Measurements from ENCODE around the gene SLC26A8. TPM values are rescaled to one million over a fixed set of nuclear protein-coding genes. Genes with fewer than 3 reads are reported as not detected.

The SLC26A8 gene
- total and polyA plus RNA-seq, 2 experiments from 2014 or later = 0.89 to 2.9 TPM

DNA sequence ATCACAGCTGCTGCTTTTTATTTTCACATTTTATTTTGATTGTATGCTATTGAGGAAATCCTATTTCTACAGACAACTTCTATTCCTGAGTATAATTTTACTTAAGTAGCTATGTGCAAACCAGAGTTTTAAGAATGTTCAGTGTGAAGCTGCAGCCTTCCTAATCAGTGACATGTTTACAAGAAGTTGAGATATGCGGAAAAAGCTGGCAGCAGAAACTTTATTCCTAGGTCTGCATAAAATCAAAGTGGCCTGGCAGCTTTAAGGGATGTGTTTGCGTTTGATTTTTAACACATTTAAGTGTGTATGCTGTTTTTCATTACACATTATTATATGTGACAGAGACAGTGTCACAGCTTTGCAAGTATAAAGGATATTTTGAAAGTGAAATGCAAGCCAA, 29.4 kb upstream of the SLC26A8 start (continued):
- TF ChIP-seq, protein P1, sequence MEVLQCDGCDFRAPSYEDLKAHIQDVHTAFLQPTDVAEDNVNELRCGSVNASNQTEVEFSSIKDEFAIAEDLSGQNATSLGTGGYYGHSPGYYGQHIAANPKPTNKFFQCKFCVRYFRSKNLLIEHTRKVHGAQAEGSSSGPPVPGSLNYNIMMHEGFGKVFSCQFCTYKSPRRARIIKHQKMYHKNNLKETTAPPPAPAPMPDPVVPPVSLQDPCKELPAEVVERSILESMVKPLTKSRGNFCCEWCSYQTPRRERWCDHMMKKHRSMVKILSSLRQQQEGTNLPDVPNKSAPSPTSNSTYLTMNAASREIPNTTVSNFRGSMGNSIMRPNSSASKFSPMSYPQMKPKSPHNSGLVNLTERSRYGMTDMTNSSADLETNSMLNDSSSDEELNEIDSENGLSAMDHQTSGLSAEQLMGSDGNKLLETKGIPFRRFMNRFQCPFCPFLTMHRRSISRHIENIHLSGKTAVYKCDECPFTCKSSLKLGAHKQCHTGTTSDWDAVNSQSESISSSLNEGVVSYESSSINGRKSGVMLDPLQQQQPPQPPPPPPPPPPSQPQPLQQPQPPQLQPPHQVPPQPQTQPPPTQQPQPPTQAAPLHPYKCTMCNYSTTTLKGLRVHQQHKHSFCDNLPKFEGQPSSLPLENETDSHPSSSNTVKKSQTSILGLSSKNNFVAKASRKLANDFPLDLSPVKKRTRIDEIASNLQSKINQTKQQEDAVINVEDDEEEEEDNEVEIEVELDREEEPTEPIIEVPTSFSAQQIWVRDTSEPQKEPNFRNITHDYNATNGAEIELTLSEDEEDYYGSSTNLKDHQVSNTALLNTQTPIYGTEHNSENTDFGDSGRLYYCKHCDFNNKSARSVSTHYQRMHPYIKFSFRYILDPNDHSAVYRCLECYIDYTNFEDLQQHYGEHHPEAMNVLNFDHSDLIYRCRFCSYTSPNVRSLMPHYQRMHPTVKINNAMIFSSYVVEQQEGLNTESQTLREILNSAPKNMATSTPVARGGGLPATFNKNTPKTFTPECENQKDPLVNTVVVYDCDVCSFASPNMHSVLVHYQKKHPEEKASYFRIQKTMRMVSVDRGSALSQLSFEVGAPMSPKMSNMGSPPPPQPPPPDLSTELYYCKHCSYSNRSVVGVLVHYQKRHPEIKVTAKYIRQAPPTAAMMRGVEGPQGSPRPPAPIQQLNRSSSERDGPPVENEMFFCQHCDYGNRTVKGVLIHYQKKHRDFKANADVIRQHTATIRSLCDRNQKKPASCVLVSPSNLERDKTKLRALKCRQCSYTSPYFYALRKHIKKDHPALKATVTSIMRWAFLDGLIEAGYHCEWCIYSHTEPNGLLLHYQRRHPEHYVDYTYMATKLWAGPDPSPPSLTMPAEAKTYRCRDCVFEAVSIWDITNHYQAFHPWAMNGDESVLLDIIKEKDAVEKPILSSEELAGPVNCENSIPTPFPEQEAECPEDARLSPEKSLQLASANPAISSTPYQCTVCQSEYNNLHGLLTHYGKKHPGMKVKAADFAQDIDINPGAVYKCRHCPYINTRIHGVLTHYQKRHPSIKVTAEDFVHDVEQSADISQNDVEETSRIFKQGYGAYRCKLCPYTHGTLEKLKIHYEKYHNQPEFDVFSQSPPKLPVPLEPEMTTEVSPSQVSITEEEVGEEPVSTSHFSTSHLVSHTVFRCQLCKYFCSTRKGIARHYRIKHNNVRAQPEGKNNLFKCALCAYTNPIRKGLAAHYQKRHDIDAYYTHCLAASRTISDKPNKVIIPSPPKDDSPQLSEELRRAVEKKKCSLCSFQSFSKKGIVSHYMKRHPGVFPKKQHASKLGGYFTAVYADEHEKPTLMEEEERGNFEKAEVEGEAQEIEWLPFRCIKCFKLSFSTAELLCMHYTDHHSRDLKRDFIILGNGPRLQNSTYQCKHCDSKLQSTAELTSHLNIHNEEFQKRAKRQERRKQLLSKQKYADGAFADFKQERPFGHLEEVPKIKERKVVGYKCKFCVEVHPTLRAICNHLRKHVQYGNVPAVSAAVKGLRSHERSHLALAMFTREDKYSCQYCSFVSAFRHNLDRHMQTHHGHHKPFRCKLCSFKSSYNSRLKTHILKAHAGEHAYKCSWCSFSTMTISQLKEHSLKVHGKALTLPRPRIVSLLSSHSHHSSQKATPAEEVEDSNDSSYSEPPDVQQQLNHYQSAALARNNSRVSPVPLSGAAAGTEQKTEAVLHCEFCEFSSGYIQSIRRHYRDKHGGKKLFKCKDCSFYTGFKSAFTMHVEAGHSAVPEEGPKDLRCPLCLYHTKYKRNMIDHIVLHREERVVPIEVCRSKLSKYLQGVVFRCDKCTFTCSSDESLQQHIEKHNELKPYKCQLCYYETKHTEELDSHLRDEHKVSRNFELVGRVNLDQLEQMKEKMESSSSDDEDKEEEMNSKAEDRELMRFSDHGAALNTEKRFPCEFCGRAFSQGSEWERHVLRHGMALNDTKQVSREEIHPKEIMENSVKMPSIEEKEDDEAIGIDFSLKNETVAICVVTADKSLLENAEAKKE (CRISPR knock-in tag; IDR thresholded peaks at IDR 0.05) = no peak
- TF ChIP-seq STAT1 (IDR thresholded peaks at IDR 0.05; ENCODE audit: unreplicated experiment) (no peak), CREB1 (CRISPR knock-in tag; IDR thresholded peaks at IDR 0.05; ENCODE audit: low read depth) (no peak), POLR2AphosphoS5 (IDR thresholded peaks at IDR 0.05; ENCODE audit: low read depth) (no peak), ZNF114 (CRISPR knock-in tag; IDR thresholded peaks at IDR 0.05) (no peak)

DNA sequence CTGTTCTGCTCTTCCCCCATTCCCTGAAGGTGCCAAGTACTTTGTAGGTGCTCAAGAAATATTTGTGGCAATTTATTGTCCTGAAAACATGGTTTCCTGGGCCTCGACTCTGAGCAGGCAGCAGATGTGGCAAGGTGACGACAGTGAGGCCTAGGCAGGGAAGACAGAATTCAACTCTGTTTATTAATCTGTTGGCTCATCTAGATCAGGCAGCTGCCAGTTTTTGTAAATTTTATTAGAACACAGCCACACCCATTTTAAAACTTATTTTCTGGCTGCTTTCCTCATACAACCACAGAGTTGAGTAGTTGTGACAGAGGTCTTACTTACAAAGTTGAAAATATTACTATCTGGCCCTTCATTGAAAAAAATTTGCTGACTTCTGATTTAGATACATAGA, 27.7 kb upstream of the SLC26A8 start:
- Mint-ChIP-seq H3K27ac (no peak overlapping the region), H3K4me1 (no peaks in the 10 kb centered on the region), H3K27me3 (ENCODE audit: insufficient read depth, low read depth, poor library complexity) (no peaks in the 10 kb centered on the region), H3K4me3 (no peak overlapping the region), H3K9me3 (no peaks in the 10 kb centered on the region), H3K36me3 (ENCODE audit: low read depth) (no peaks in the 10 kb centered on the region)
- Histone ChIP-seq H4K20me1 (replicated peaks; ENCODE audit: insufficient read depth) (peaks cover 18% of the 10 kb centered on the region; the same call in 1 of the 2 replicates), H3K27me3 (ENCODE audit: insufficient read depth) (no peaks in the 10 kb centered on the region), H3K4me2 (no peak overlapping the region), H3K9me2 (ENCODE audit: insufficient read depth) (no peaks in the 10 kb centered on the region; the same call in 1 of the 2 replicates), H3K4me3 (no peak overlapping the region), H2AFZ (no peak overlapping the region), H3K4me1 (ENCODE audit: insufficient read depth) (no peaks in the 10 kb centered on the region), H3K27ac (ENCODE audit: low read depth) (no peak overlapping the region; the same call in 1 of the 2 replicates), H3K36me3 (ENCODE audit: insufficient read depth) (no peaks in the 10 kb centered on the region), H3K79me2 (replicated peaks; ENCODE audit: insufficient read depth) (peaks cover 53% of the 10 kb centered on the region), H3F3A (replicated peaks; ENCODE audit: low read depth) (0 out of 2 replicates have a peak, but pooled peaks cover 3% of the 10 kb centered on the region)
- DNase-seq (ENCODE audit: low spot score) (no peak), ATAC-seq (no peak)
- TF ChIP-seq, protein P2, sequence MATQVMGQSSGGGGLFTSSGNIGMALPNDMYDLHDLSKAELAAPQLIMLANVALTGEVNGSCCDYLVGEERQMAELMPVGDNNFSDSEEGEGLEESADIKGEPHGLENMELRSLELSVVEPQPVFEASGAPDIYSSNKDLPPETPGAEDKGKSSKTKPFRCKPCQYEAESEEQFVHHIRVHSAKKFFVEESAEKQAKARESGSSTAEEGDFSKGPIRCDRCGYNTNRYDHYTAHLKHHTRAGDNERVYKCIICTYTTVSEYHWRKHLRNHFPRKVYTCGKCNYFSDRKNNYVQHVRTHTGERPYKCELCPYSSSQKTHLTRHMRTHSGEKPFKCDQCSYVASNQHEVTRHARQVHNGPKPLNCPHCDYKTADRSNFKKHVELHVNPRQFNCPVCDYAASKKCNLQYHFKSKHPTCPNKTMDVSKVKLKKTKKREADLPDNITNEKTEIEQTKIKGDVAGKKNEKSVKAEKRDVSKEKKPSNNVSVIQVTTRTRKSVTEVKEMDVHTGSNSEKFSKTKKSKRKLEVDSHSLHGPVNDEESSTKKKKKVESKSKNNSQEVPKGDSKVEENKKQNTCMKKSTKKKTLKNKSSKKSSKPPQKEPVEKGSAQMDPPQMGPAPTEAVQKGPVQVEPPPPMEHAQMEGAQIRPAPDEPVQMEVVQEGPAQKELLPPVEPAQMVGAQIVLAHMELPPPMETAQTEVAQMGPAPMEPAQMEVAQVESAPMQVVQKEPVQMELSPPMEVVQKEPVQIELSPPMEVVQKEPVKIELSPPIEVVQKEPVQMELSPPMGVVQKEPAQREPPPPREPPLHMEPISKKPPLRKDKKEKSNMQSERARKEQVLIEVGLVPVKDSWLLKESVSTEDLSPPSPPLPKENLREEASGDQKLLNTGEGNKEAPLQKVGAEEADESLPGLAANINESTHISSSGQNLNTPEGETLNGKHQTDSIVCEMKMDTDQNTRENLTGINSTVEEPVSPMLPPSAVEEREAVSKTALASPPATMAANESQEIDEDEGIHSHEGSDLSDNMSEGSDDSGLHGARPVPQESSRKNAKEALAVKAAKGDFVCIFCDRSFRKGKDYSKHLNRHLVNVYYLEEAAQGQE (IDR thresholded peaks at IDR 0.05; ENCODE audit: unreplicated experiment) = no peak
- no peak for TF ChIP-seq JUNB (IDR thresholded peaks at IDR 0.05; ENCODE audit: unreplicated experiment)
- TF ChIP-seq, protein P3, sequence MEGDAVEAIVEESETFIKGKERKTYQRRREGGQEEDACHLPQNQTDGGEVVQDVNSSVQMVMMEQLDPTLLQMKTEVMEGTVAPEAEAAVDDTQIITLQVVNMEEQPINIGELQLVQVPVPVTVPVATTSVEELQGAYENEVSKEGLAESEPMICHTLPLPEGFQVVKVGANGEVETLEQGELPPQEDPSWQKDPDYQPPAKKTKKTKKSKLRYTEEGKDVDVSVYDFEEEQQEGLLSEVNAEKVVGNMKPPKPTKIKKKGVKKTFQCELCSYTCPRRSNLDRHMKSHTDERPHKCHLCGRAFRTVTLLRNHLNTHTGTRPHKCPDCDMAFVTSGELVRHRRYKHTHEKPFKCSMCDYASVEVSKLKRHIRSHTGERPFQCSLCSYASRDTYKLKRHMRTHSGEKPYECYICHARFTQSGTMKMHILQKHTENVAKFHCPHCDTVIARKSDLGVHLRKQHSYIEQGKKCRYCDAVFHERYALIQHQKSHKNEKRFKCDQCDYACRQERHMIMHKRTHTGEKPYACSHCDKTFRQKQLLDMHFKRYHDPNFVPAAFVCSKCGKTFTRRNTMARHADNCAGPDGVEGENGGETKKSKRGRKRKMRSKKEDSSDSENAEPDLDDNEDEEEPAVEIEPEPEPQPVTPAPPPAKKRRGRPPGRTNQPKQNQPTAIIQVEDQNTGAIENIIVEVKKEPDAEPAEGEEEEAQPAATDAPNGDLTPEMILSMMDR (conservative IDR thresholded peaks at IDR 0.05; ENCODE audit: low read depth in 2 of 2) = no peak

Measured in GM23338 (cell line).